Fibroblast of pulmonary artery (primary cell): Measurements from ENCODE around the gene USH1C.

Source experiments
- DNase-seq: peaks from one replicate; pipeline ENCODE4 v3.0.0-alpha.2; 2010; ENCODE audit warnings: low read depth
- H3K4me3 ChIP-seq: replicated peaks from 2 replicates; pipeline ENCODE4 v1.5.1; 2011; ENCODE audit warnings: low read depth, mild to moderate bottlenecking, control low read depth, low read length, moderate library complexity
- CTCF ChIP-seq: IDR thresholded peaks from 2 replicates; pipeline ENCODE4 v1.5.1; 2011; ENCODE audit warnings: mild to moderate bottlenecking, control low read depth, low read length, inconsistent platforms; ENCODE audit errors: missing control alignments

The USH1C gene

GRCh38 chr11:17473071-17473744, 71.0 kb downstream of the USH1C start:
- no peak overlapping the region for H3K4me3 ChIP-seq
- peak; percentile 7 for TF ChIP-seq CTCF
- DNase-seq = no peak

GRCh38 chr11:17472467-17472866, 71.7 kb downstream of the USH1C start:
- H3K4me3 ChIP-seq = no peak overlapping the region
- no peak for DNase-seq
- no peak for TF ChIP-seq CTCF

- no peak overlapping the region for H3K4me3 ChIP-seq
- DNase-seq = no peak
- no peak for TF ChIP-seq CTCF
Observed at GRCh38 chr11:17471501-17471900, 72.7 kb downstream of the USH1C start.

GRCh38 chr11:17469998-17470397, 74.2 kb downstream of the USH1C start:
- H3K4me3 ChIP-seq = no peak overlapping the region
- no peak for TF ChIP-seq CTCF
- no peak for DNase-seq

- no peak for DNase-seq
- no peak for TF ChIP-seq CTCF
- H3K4me3 ChIP-seq = no peak overlapping the region
Observed at GRCh38 chr11:17468122-17468521, 76.1 kb downstream of the USH1C start.

- TF ChIP-seq CTCF = no peak
- H3K4me3 ChIP-seq = no peak overlapping the region
- no peak for DNase-seq
Observed at GRCh38 chr11:17463546-17464174, 80.6 kb downstream of the USH1C start.

GRCh38 chr11:17462940-17463339, 81.3 kb downstream of the USH1C start:
- no peak for TF ChIP-seq CTCF
- no peak for DNase-seq
- H3K4me3 ChIP-seq = no peak overlapping the region
